WTC11 (cell line): ENCODE measurements around the gene HPCAL1. TPM values are rescaled to one million over a fixed set of nuclear protein-coding genes. Genes with fewer than 3 reads are reported as not detected.

Source experiments
- ATAC-seq: fragments of 200-7000 bp; cut with Tn5 transposase; 2 replicates; pipeline ENCODE4 v1.10.0; 2021; ENCODE audit warnings: mild to moderate bottlenecking, moderate library complexity
- CTCF ChIA-PET: fragments of 300-600 bp; sonication (Branson Sonifier 250); formaldehyde crosslinking; loops from one replicate; lab custom pipeline; 2021; ENCODE audit warnings: antibody characterized with exemption; lab: Charles Lee
- POLR2A ChIA-PET: fragments of 350-600 bp; sonication (Branson Sonifier 250); formaldehyde crosslinking; loops from one replicate; lab custom pipeline; 2021; ENCODE audit warnings: antibody characterized with exemption; lab: Charles Lee
- DNase-seq: peaks from one replicate; pipeline ENCODE4 v3.0.0; 2021; ENCODE audit warnings: low spot score
- H3K27ac Mint-ChIP-seq: 2 replicates; pipeline ENCODE4 v1.8.0; 2021; ENCODE audit warnings: mixed read lengths
- H3K27me3 Mint-ChIP-seq: 2 replicates; pipeline ENCODE4 v1.8.0; 2021; ENCODE audit warnings: low read depth, mild to moderate bottlenecking, moderate library complexity, mixed read lengths
- H3K36me3 Mint-ChIP-seq: 2 replicates; pipeline ENCODE4 v1.8.0; 2021; ENCODE audit warnings: mixed read lengths
- H3K4me1 Mint-ChIP-seq: 2 replicates; pipeline ENCODE4 v1.8.0; 2022; ENCODE audit warnings: mixed read lengths
- H3K4me3 Mint-ChIP-seq: 2 replicates; pipeline ENCODE4 v1.8.0; 2021; ENCODE audit warnings: mild to moderate bottlenecking, moderate library complexity, mixed read lengths
- H3K9me3 Mint-ChIP-seq: 2 replicates; pipeline ENCODE4 v1.8.0; 2021; ENCODE audit warnings: mixed read lengths
- ATF6 ChIP-seq: sonication (generic); formaldehyde crosslinking; IDR thresholded peaks from 2 replicates; pipeline ENCODE4 v1.8.1; 2023; ENCODE audit warnings: mild to moderate bottlenecking, missing genetic modification reagents
- CDX4 ChIP-seq: fragments of 250-450 bp; sonication (Bioruptor Pico); IDR thresholded peaks from 2 replicates; pipeline ENCODE4 v1.9.0; 2021; ENCODE audit warnings: moderate library complexity, mild to moderate bottlenecking, inconsistent platforms, borderline replicate concordance
- E2F5 ChIP-seq: sonication (generic); formaldehyde crosslinking; IDR thresholded peaks from 2 replicates; pipeline ENCODE4 v1.8.1; 2022; ENCODE audit warnings: mild to moderate bottlenecking, moderate library complexity, missing genetic modification reagents
- ELF4 ChIP-seq: sonication (generic); formaldehyde crosslinking; IDR thresholded peaks from 2 replicates; pipeline ENCODE4 v1.8.1; 2022; ENCODE audit warnings: low read depth, mild to moderate bottlenecking, moderate library complexity, missing genetic modification reagents
- FOXJ3 ChIP-seq: sonication (generic); formaldehyde crosslinking; IDR thresholded peaks from 2 replicates; pipeline ENCODE4 v1.9.0; 2021; ENCODE audit warnings: missing genetic modification reagents, mild to moderate bottlenecking, borderline replicate concordance
- FOXK1 ChIP-seq: sonication (generic); formaldehyde crosslinking; IDR thresholded peaks from 2 replicates; pipeline ENCODE4 v1.8.0; 2022; ENCODE audit warnings: mild to moderate bottlenecking, moderate library complexity, missing genetic modification reagents
- GRHL2 ChIP-seq: fragments of 250-450 bp; sonication (Bioruptor Pico); IDR thresholded peaks from 2 replicates; pipeline ENCODE4 v1.8.0; 2022; ENCODE audit warnings: mild to moderate bottlenecking, moderate library complexity; ENCODE audit not compliant: insufficient replicate concordance, severe bottlenecking
- IRF2 ChIP-seq: sonication (generic); formaldehyde crosslinking; IDR thresholded peaks from 2 replicates; pipeline ENCODE4 v1.8.0; 2022; ENCODE audit warnings: low read depth, missing genetic modification reagents, borderline replicate concordance
- JAZF1 ChIP-seq: fragments of 250-450 bp; sonication (Bioruptor Pico); IDR thresholded peaks from 2 replicates; pipeline ENCODE4 v1.9.0; 2021; ENCODE audit warnings: moderate library complexity, mild to moderate bottlenecking, inconsistent platforms
- KAT7 ChIP-seq: sonication (generic); formaldehyde crosslinking; IDR thresholded peaks from 2 replicates; pipeline ENCODE4 v1.8.1; 2023; ENCODE audit warnings: missing genetic modification reagents, mild to moderate bottlenecking, borderline replicate concordance
- MXD4 ChIP-seq: fragments of 250-450 bp; sonication (Bioruptor Pico); IDR thresholded peaks from 2 replicates; pipeline ENCODE4 v1.8.0; 2021; ENCODE audit warnings: mild to moderate bottlenecking, moderate library complexity, borderline replicate concordance
- NFYB ChIP-seq: sonication (generic); formaldehyde crosslinking; conservative IDR thresholded peaks from 2 replicates; pipeline ENCODE4 v1.8.0; 2022; ENCODE audit warnings: low read depth, missing genetic modification reagents
- NR3C1 ChIP-seq: sonication (generic); formaldehyde crosslinking; conservative IDR thresholded peaks from 2 replicates; pipeline ENCODE4 v1.8.1; 2023; ENCODE audit warnings: low read depth, mild to moderate bottlenecking, missing genetic modification reagents
- PREB ChIP-seq: sonication (generic); formaldehyde crosslinking; IDR thresholded peaks from 2 replicates; pipeline ENCODE4 v1.8.1; 2022; ENCODE audit warnings: mild to moderate bottlenecking, missing genetic modification reagents, moderate library complexity, borderline replicate concordance
- RORB ChIP-seq: fragments of 250-450 bp; sonication (Bioruptor Pico); IDR thresholded peaks from 2 replicates; pipeline ENCODE4 v1.9.0; 2021; ENCODE audit warnings: mild to moderate bottlenecking
- USF2 ChIP-seq: sonication (generic); formaldehyde crosslinking; IDR thresholded peaks from 2 replicates; pipeline ENCODE4 v1.8.1; 2023; ENCODE audit warnings: mild to moderate bottlenecking, missing genetic modification reagents, moderate library complexity
- ZNF232 ChIP-seq: sonication (generic); formaldehyde crosslinking; IDR thresholded peaks from 2 replicates; pipeline ENCODE4 v1.8.0; 2022; ENCODE audit warnings: mild to moderate bottlenecking, missing genetic modification reagents
- ZNF425 ChIP-seq: fragments of 250-450 bp; sonication (Bioruptor Pico); conservative IDR thresholded peaks from 2 replicates; pipeline ENCODE4 v1.9.0; 2021; ENCODE audit warnings: mild to moderate bottlenecking
- ZNF512 ChIP-seq: sonication (generic); formaldehyde crosslinking; IDR thresholded peaks from 2 replicates; pipeline ENCODE4 v1.8.1; 2022; ENCODE audit warnings: missing genetic modification reagents, borderline replicate concordance
- ZNF671 ChIP-seq: fragments of 250-450 bp; sonication (Bioruptor Pico); IDR thresholded peaks from 2 replicates; pipeline ENCODE4 v1.8.0; 2021; ENCODE audit warnings: mild to moderate bottlenecking
- total RNA-seq: library from RNA; stranded (reverse); gene quantifications from 3 replicates; pipeline ENCODE4 v1.2.3, GENCODE V29; 2021

The HPCAL1 gene
- total RNA-seq, 1 experiment from 2014 or later: 11.8 TPM

GRCh38 chr2:10333247-10333613 lies 30.5 kb downstream of the HPCAL1 start:
- TF ChIP-seq ZNF512 (CRISPR knock-in tag): no peak
- no peak for TF ChIP-seq ZNF425 (CRISPR knock-in tag)
- no peak for TF ChIP-seq RORB (CRISPR knock-in tag)
- no peak for TF ChIP-seq NFYB (CRISPR knock-in tag)
- TF ChIP-seq KAT7 (CRISPR knock-in tag): no peak
- peaks cover 10% of the 10 kb centered on the region for H3K36me3 Mint-ChIP-seq
- no peak overlapping the region for H3K27ac Mint-ChIP-seq
- no peak overlapping the region for H3K4me3 Mint-ChIP-seq
- no peaks in the 10 kb centered on the region for H3K27me3 Mint-ChIP-seq
- peaks cover 47% of the 10 kb centered on the region for H3K4me1 Mint-ChIP-seq
- no peak for DNase-seq
- H3K9me3 Mint-ChIP-seq: peaks cover 13% of the 10 kb centered on the region
- POLR2A ChIA-PET: no interaction called here
- peak; percentile 43 for ATAC-seq
- CTCF ChIA-PET: interaction anchor here (0.6 to 1.3 kb wide), 3 partner anchors 30 to 76 kb away, joined by 3 to 6 read pairs (median 3); partner anchors contain the start of gene HPCAL1

- no peak for ATAC-seq
- peaks cover 47% of the 10 kb centered on the region for H3K4me1 Mint-ChIP-seq
- H3K36me3 Mint-ChIP-seq: peaks cover 10% of the 10 kb centered on the region
Observed at GRCh38 chr2:10333966-10334365, 31.3 kb downstream of the HPCAL1 start.

More at GRCh38 chr2:10333966-10334365, 31.3 kb downstream of the HPCAL1 start:
- H3K4me3 Mint-ChIP-seq: no peak overlapping the region
- CTCF ChIA-PET: interaction anchor here (0.6 to 1.3 kb wide), 3 partner anchors 31 to 75 kb away, joined by 3 to 6 read pairs (median 3); partner anchors contain the start of gene HPCAL1
- H3K9me3 Mint-ChIP-seq: peaks cover 13% of the 10 kb centered on the region
- no peak for DNase-seq
- no peak overlapping the region for H3K27ac Mint-ChIP-seq
- POLR2A ChIA-PET: no interaction called here
- no peaks in the 10 kb centered on the region for H3K27me3 Mint-ChIP-seq
- no peak for TF ChIP-seq E2F5 (CRISPR knock-in tag)
- no peak for TF ChIP-seq MXD4 (CRISPR knock-in tag)
- TF ChIP-seq IRF2: no peak
- TF ChIP-seq NR3C1 (CRISPR knock-in tag): no peak
- no peak for TF ChIP-seq ELF4
- TF ChIP-seq FOXJ3 (CRISPR knock-in tag): no peak
- no peak for TF ChIP-seq PREB (CRISPR knock-in tag)
- no peak for TF ChIP-seq USF2 (CRISPR knock-in tag)
- no peak for TF ChIP-seq ZNF671 (CRISPR knock-in tag)
- TF ChIP-seq NFYB (CRISPR knock-in tag): no peak
- no peak for TF ChIP-seq ATF6 (CRISPR knock-in tag)
- TF ChIP-seq FOXK1: no peak
- TF ChIP-seq GRHL2: no peak
- no peak for TF ChIP-seq ZNF232 (CRISPR knock-in tag)
- TF ChIP-seq CDX4: no peak
- no peak for TF ChIP-seq JAZF1 (CRISPR knock-in tag)
- TF ChIP-seq, all 79 proteins: peak for 0
